Loucy (cell line): ENCODE measurements around the gene DNM3.

Source experiments
- EZH2phosphoT487 ChIP-seq: fragments of 200-600 bp; IDR thresholded peaks from 2 replicates; pipeline ENCODE4 v1.6.1; 2018; ENCODE audit warnings: antibody characterized with exemption, mild to moderate bottlenecking, moderate library complexity, borderline replicate concordance
- TF ChIP-seq, protein P1 (sequence below): fragments of 200-600 bp; sonication (generic); conservative IDR thresholded peaks from 2 replicates; pipeline ENCODE4 v1.5.1; 2014; ENCODE audit warnings: mild to moderate bottlenecking, antibody characterized with exemption, low read length

DNA sequence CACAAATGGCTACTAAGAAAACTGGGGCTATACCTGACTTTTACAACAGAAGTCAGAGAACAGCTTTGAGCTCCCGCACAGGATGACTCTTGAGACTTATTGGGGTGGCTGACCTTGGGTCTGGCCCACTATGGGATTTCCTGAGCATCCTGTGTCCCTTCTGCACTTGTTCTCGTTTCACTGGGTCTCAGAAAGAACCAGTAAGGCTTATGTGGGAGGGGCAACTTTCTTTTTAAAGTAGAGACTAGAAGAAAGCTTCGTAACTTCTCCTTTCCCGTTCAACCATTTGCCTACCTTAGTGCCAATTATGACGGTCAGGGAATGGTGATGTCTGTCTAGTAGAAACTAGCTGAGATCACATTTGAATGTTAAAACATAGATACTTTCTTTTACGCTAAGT, 519.7 kb downstream of the DNM3 start:
- TF ChIP-seq, protein P1, sequence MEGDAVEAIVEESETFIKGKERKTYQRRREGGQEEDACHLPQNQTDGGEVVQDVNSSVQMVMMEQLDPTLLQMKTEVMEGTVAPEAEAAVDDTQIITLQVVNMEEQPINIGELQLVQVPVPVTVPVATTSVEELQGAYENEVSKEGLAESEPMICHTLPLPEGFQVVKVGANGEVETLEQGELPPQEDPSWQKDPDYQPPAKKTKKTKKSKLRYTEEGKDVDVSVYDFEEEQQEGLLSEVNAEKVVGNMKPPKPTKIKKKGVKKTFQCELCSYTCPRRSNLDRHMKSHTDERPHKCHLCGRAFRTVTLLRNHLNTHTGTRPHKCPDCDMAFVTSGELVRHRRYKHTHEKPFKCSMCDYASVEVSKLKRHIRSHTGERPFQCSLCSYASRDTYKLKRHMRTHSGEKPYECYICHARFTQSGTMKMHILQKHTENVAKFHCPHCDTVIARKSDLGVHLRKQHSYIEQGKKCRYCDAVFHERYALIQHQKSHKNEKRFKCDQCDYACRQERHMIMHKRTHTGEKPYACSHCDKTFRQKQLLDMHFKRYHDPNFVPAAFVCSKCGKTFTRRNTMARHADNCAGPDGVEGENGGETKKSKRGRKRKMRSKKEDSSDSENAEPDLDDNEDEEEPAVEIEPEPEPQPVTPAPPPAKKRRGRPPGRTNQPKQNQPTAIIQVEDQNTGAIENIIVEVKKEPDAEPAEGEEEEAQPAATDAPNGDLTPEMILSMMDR, result no peak
- TF ChIP-seq EZH2phosphoT487, result no peak
